Prostate gland (tissue), 2 donors: ENCODE measurements around the gene TMEM232. TPM values are rescaled to one million over a fixed set of nuclear protein-coding genes. Genes with fewer than 3 reads are reported as not detected.

ENCODE experiments used
- DNase-seq: peaks from one replicate; pipeline ENCODE4 v3.0.0-alpha.2; 2019; ENCODE audit warnings: low spot score
- H3K27ac ChIP-seq, 2 donors: fragments of 200-600 bp; sonication (generic); 2 replicates each; pipeline ENCODE4 v1.5.1; 2017 to 2019
- H3K27me3 ChIP-seq: fragments of 200-600 bp; sonication (generic); replicated peaks from 2 replicates; pipeline ENCODE4 v1.5.1; 2019; ENCODE audit not compliant: insufficient read depth
- H3K36me3 ChIP-seq, 2 donors: fragments of 200-600 bp; sonication (generic); 1 replicate in 1 of 2; 2 replicates in 1 of 2; pipeline versions ENCODE4 v1.5.1 to v1.8.1; 2017 to 2019
- H3K4me1 ChIP-seq: fragments of 200-600 bp; sonication (generic); replicated peaks from 2 replicates; pipeline ENCODE4 v1.5.1; 2019
- H3K4me3 ChIP-seq, 2 donors: fragments of 200-600 bp; sonication (generic); 2 replicates each; pipeline ENCODE4 v1.5.1; 2017 to 2019
- H3K9me3 ChIP-seq: fragments of 200-600 bp; sonication (generic); 2 replicates; pipeline ENCODE4 v1.5.1; 2017
- CTCF ChIP-seq, 4 experiments: fragments of 200-600 bp in 2 of 4; fragments of 450-650 bp in 2 of 4; sonication (generic) in 2 of 4; IDR thresholded peaks; 1 replicate in 3 of 4; 2 replicates in 1 of 4; pipeline ENCODE4 v1.5.1; 2016 to 2019; ENCODE audit warnings: antibody characterized with exemption in 4 of 4, mild to moderate bottlenecking in 2 of 4, moderate library complexity in 2 of 4
- POLR2A ChIP-seq: fragments of 450-650 bp; IDR thresholded peaks from one replicate; pipeline ENCODE4 v1.6.1; 2016; ENCODE audit warnings: antibody characterized with exemption, mild to moderate bottlenecking
- POLR2AphosphoS5 ChIP-seq: sonication (generic); formaldehyde crosslinking; IDR thresholded peaks from one replicate; pipeline ENCODE4 v1.6.1; 2017; ENCODE audit warnings: antibody characterized with exemption
- WGBS: methylation state at CpG from one replicate; pipeline ENCODE4 v1.1.5; 2018; 5-methylcytosine and 5-hydroxymethylcytosine counted together
- intact Hi-C: fragments of 100-400 bp; cut with DNase I; formaldehyde crosslinking; loops from one replicate; pipeline ENCODE4 v1.14.2; 2022
- total RNA-seq, 2 donors: library from RNA; depleted of rRNA; stranded (reverse); fragments of >200 nt; gene quantifications; one replicate each; pipeline ENCODE4 v1.1.0, GENCODE V29; 2016

TMEM232 gene
- total RNA-seq, 2 donors from 2014 or later = 5.1 to 11.3 TPM

DNA sequence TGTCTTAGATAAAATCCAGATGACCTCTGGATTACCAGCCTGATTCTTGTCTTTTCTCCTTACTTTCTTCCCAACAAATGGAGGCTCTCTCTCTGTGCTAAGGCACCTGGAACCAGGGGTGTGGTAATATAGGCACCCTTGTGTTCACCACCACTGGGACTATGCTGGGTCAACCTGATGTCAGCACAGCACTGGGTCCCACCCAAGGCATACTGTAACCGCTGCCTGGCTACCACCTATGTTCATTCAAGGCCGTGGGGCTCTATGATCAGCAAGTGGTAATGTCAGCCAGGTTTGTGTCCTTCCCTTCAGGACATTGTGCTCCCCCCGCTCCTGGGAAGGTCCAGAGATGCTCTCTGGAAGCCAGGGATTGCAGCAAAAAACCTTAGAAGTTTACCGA, 283.6 kb downstream of the TMEM232 start:
- intact Hi-C loops = no loop called here
- no peaks in the 10 kb centered on the region for H3K36me3 ChIP-seq
- WGBS = 94% methylated on average over 4 of the region's 4 CpGs
- no peak overlapping the region for H3K4me3 ChIP-seq
- TF ChIP-seq POLR2A (no peak), POLR2AphosphoS5 (no peak), CTCF (IDR thresholded peaks at IDR 0.05) (no peak)
- H3K27ac ChIP-seq = no peak overlapping the region
- H3K4me1 ChIP-seq = no peaks in the 10 kb centered on the region
- H3K9me3 ChIP-seq = no peaks in the 10 kb centered on the region
- DNase-seq = no peak
- no peaks in the 10 kb centered on the region for H3K27me3 ChIP-seq

DNA sequence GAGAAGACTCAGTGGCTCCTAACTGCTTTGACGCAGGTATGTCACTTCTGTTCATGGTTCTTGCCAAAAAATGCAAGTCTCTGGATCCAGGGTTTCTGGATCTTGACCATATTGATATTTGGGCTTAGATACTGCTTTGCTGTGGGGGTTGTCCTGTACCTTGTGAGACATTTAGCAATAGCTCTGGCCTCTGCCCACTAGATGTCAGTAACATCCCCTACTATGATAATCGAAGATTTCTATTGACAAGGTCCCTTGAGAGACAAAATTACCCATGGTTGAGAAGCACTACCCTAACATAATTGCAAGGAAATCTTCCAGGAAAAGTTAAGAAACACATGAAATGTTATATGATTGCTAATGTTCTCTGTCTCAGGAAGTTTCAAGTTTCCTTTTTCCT, 285.4 kb downstream of the TMEM232 start:
- no peak for TF ChIP-seq CTCF (IDR thresholded peaks at IDR 0.05)
- TF ChIP-seq POLR2A = no peak
- TF ChIP-seq POLR2AphosphoS5 = no peak
- 32% methylated on average over 2 of the region's 2 CpGs for WGBS
- Histone ChIP-seq H3K4me1 (no peaks in the 10 kb centered on the region), H3K27me3 (no peaks in the 10 kb centered on the region), H3K4me3 (no peak overlapping the region), H3K27ac (no peak overlapping the region), H3K36me3 (no peaks in the 10 kb centered on the region), H3K9me3 (no peaks in the 10 kb centered on the region)
- DNase-seq = no peak
- intact Hi-C loops = no loop called here

DNA sequence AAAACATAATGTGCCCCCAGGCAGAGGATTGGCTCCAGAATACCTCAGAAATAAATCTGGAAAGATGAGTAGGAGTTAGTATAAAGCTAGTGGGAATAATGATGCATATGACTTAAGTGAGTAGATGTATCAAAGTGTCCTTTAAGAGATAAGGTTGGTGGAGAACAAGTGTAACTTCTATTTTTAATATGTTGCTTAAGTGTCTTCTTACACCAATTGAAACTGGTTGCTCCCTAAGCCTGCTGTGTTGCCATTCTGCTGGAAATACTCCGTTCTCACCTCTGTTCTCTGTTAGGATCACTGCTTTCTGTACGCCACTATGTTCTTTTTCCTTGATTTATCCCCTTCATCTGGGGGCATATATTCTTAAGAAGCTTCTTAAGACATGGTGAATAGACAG, 286.4 kb downstream of the TMEM232 start:
- no peaks in the 10 kb centered on the region for H3K9me3 ChIP-seq
- H3K4me1 ChIP-seq = no peaks in the 10 kb centered on the region
- no peak for DNase-seq
- WGBS = 92% methylated on average over 2 of the region's 2 CpGs
- no peaks in the 10 kb centered on the region for H3K27me3 ChIP-seq
- H3K27ac ChIP-seq = no peak overlapping the region
- H3K36me3 ChIP-seq = no peaks in the 10 kb centered on the region
- intact Hi-C loops = no loop called here
- TF ChIP-seq POLR2A (no peak), POLR2AphosphoS5 (no peak), CTCF (IDR thresholded peaks at IDR 0.05) (no peak)
- no peak overlapping the region for H3K4me3 ChIP-seq

GRCh38 chr5:110439296-110439695, 287.2 kb downstream of the TMEM232 start:
- no peak for TF ChIP-seq POLR2A
- TF ChIP-seq POLR2AphosphoS5 = no peak
- TF ChIP-seq CTCF (IDR thresholded peaks at IDR 0.05) = no peak
- no peak for DNase-seq
- no peaks in the 10 kb centered on the region for H3K4me1 ChIP-seq
- intact Hi-C loops = no loop called here
- H3K27me3 ChIP-seq = no peaks in the 10 kb centered on the region
- no peak overlapping the region for H3K4me3 ChIP-seq
- WGBS = 45% methylated on average over 3 of the region's 3 CpGs
- H3K36me3 ChIP-seq = no peaks in the 10 kb centered on the region
- no peak overlapping the region for H3K27ac ChIP-seq
- H3K9me3 ChIP-seq = no peaks in the 10 kb centered on the region

GRCh38 chr5:110435207-110435606, 291.3 kb downstream of the TMEM232 start:
- TF ChIP-seq CTCF (IDR thresholded peaks at IDR 0.05) (no peak), POLR2AphosphoS5 (no peak), POLR2A (no peak)
- DNase-seq = no peak
- WGBS = 75% methylated on average over 2 of the region's 2 CpGs
- intact Hi-C loops = no loop called here
- H3K9me3 ChIP-seq = no peaks in the 10 kb centered on the region
- no peaks in the 10 kb centered on the region for H3K36me3 ChIP-seq
- H3K4me1 ChIP-seq = no peaks in the 10 kb centered on the region
- H3K4me3 ChIP-seq = no peak overlapping the region
- H3K27me3 ChIP-seq = no peaks in the 10 kb centered on the region
- H3K27ac ChIP-seq = no peak overlapping the region
